ENCODE results near the gene TLK1.
A peak's percentile ranks its signal among the peaks of the same experiment; 100 is the strongest.
"Not testable (repeated sequence)": the region's sequence is repeated elsewhere in the genome, so short reads cannot be mapped to it uniquely, and the experiment has no call there.

Gene TLK1

DNA sequence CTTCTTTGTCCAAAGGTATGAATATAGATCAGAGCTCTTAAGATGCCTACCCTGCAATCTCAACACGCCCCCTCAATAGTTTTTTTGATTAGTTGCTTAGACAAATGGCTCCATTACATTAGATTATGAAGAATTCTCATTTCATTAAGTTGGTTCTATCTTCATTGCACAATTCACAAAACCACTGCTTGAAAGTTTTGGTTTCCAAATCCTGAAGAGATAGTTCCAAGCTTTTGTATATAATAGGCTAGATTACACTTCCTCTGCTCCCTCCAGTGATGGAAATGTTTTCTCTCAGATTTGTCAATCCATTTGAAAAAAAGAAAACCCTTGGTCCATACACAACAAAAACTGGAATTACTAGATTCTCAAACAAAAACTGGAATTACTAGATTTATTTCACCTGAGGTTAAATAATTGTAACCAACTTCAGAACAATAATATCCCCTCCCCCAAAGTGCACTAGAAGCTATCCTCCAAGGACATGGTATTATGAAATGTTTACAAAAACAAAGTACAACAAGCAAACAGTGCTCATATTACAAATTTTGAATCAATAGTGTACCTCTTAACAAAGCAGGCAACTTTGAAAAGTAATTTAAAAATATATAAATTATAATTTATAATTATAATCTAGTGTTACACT is 6.8 kb upstream of the TLK1 start:
- DNase-seq = no peak

GRCh38 chr2:171166328-171166983 is 5.8 kb upstream of the TLK1 start:
- no peak for DNase-seq

DNA sequence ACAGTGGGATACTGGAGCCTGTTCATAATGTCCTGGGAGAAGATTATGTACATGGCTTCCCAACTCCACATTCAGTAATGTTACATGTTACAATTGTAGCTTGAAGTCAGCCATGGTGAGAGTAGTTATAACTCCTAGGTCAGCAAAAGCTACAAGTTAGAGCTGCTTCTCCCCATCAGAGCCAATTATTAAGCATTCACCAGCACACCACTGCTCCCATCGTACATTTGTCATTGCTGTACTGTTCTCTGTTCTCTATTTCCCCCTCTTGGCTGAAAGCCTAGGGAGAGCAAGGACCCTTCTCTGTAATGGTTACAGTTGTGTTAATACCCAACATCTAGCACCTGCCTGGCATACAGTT is 5.3 kb upstream of the TLK1 start:
- DNase-seq = no peak

GRCh38 chr2:171163261-171163660 is 2.6 kb upstream of the TLK1 start:
- no peak for DNase-seq

- not testable (repeated sequence) for DNase-seq
Observed at GRCh38 chr2:171162522-171163197, 2.0 kb upstream of the TLK1 start.

- DNase-seq = peak; percentile 49 to 53
Observed at GRCh38 chr2:171160956-171161740, 455 bp upstream of the TLK1 start.

- peak; percentile 46 to 48 for DNase-seq
Observed at GRCh38 chr2:171159372-171160118, 1.1 kb downstream of the TLK1 start.

DNA sequence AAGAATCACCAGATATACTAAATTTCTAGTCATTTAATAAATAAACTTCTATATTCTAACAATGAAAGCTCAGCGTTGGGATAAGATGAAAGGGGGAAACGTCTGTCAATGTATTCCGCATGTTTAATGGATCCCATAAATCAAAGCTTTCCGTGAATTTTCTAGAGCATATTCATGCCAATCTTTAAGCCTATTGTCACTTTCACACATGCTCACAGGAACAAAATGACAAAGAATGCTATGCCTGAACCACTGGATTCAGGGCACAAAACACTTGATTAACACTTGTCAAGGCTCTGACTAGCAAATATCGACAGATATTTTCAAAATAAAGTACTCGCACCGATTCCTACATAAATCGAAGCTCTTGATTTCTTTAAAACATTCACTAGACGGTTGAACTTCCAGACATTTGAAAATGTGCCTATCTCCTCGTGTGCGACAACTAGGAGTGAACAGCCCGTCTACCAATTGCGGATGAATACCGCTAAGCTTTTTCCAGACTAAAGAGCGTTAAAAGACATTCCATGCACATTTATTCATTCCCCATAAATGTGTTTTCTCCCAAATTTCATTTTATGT is 1.8 kb downstream of the TLK1 start:
- DNase-seq = no peak

DNA sequence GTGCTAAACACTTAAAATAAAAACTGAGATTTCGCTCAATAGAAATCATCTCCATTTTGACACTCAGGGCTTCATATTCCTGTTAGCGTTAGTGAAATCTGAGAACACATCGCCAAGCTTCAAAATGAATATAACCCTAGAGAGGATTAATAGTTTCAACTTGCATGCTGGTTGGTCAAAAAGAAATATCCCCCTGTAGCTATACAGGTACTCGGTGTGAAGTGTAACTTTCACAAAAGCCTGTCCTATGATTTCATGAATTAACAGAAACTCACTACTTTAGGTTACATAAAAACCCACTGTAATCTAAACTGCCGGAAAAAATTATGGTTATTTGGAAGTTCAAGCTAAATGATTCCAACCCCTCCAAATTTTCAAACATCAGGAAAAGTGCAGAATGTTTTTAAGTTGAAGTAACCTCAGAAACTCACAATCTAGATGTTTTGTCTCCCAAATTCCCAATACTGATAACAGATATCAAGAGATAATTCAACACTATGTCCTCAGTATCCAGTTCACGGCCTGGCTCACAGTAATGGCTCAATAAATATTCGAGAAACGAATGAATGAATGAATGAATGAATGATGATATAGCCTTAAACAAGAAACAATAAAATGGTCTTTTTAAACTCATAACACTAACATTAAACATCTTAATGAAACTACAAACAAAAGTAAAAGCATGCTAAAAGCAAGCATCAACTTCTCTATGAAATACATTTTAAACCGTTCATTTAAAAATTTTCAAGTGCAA is 2.5 kb downstream of the TLK1 start:
- no peak for DNase-seq

DNA sequence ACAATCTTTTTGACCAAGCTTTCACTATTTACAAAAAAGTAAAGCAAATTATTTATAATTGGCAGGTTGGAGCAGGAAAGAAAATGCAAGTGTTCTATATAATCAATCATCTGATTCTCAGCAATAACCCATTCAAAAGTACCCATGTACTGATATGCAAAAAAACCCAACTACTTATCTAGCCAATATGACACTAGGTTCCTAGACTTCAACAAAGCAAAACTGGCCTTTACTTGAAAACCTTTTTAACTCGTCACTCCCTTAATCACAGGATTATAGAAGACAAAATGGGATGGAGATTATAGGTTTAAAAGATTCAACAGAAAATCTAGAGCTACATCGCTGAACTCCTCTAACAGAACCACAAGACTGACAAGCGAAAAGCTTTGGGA is 3.6 kb downstream of the TLK1 start:
- DNase-seq = no peak

- DNase-seq = no peak
Observed at GRCh38 chr2:171154348-171154747, 6.3 kb downstream of the TLK1 start.

DNA sequence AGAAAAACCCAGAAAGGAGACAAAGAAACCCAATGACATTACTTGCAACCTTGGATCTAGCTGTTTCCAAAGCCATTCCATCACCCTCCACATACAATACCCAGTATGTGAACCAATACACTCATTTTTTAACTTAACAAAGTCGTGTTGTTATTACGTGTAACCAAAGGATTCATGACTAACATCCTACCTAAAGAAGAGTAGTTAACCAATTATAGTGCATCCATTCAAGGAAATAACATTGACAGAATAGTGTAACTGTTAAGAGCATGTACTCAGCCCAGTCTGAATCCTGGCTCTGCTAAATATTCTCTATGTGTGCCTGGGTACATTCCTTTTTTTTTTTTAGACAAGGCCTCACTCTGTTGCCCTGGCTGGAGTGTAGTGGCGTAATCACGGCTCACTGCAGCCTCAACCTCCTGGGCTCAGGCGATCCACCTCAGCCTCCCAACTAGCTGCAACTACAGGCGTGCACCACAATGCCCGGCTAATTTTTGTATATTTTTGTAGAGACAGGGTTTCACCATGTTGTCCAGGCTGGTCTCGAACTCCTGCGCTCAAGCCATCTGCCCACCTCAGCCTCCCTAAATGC is 9.9 kb downstream of the TLK1 start:
- DNase-seq = no peak

DNA sequence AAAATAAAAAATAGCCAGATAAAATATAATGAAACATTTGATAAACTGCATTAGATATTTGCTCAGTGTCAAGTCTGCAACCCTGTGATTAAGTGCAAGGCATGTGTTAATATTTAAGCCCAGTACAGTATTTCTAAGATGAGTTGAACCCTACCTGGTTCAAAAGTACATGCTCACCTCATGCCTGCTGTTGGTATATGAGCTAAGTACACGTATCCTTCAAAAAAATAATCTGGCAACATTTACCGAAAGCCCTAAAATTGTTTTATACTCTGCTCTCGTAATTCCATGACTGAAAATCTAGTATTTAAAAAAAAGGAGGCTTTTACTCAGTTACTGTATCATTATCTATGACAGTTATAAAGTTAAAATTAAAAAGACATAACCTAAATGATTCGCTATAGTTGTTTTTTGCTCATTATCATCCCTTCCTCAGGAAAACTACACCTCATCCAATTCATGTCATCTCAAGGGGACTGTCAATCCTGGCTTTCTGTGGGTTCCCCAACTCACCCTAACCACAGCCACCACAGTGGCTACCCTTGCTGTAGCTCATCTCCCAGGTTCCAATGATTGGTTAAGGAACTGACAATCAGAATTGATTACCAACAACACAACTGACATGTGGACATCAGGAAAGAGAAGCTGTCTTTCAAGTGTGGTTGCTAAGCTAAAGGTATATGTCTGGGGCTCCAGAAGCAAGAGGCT is 10.6 kb downstream of the TLK1 start:
- DNase-seq = no peak

DNA sequence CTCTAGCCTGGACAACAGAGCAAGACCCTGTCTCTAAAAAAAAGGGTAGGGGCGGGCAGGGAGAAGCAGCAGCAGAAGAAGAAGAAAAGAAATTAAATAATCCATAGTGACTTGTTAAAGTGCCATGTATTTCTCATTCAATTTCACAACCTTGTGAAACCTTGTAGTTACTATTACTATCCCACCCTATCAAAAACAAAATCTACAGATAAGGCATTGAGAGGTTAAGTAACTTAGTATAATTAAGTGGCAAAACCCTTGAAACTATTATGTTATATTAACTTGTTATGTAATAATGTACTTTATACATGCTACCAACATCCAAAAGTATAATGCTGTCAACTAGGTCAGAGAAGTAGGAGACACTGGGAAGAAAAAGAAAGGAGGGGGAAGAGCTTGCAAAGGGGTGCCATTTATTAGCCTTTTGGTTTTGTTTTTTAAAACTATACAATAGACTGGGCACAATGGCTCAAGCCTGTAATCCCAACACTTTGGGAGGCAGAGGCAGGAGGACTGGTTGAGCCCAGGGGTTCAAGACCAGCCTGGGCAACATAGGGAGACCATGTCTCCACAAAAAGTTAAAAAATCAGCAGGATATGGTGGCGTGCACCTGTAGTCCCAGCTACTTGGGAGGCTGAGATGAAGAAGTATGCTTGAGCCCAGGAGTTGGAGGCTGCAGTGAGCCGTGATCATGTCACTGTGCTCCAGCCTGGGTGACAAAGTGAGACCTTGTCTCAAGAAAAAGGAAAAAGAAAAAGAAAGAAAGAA is 11.3 kb downstream of the TLK1 start:
- DNase-seq = no peak

GRCh38 chr2:171147081-171147480 is 13.6 kb downstream of the TLK1 start:
- no peak for DNase-seq

GRCh38 chr2:171146633-171147032 is 14.1 kb downstream of the TLK1 start:
- no peak for DNase-seq

- no peak for DNase-seq
Observed at GRCh38 chr2:171146071-171146470, 14.6 kb downstream of the TLK1 start.

DNA sequence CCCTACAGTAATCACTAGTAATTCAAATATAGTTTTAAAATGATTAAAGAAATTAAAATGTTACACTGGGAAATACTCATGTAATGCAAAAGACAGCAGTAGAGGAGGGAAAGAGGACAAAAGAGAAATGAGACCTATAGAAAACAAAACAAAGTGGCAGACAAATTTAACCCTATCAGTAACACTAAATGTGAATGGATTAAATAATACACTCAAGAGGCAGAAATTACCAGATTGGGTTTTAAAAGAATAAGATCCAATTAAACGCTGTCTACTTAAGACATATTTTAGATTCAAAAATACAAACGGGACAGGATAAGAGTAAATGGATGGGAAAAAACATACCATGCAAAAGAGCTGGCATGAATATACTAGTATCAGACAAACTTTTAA is 17.0 kb downstream of the TLK1 start:
- DNase-seq = no peak

DNA sequence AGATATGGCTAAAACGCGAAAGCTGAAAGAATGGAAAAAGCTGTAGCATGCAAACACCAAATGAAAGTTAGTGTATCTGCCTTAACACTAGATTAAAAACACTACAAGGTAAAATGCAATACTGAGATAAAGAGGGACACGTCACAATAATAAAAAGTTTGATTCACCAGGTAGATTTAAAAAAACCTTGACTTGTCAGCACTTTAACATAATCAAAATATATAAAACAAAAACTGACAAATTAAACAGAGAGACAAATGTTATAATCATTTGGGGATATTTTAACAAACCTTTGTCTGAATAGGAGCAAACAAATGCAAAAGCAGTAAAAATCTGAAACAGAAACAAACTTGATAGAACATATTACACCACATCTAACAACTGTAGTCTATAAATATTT is 18.3 kb downstream of the TLK1 start:
- DNase-seq = no peak

DNA sequence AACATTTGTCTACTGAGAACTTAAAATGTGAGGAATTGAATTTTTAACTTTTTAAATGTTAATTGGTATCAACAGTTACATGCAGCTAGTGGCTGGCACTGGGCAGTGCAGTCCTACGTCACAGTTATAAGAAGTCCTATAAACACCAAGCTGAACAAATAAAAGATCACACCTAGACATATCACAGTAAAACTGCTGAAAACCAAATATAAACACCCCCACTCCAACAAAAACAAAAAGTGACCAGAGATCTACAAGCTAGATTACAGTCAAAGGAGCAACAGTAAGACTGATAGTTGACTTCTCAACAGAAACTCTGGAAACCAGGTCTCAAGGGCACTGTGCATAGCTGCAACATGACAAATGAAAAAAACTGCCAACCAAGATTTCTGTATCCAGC is 19.4 kb downstream of the TLK1 start:
- DNase-seq = no peak
